Measurements from ENCODE around the gene POLDIP2. TPM values are rescaled to one million over a fixed set of nuclear protein-coding genes. Genes with fewer than 3 reads are reported as not detected.

POLDIP2 gene
- total and polyA plus RNA-seq, 2 of the 13 experiments (the other 11 are each of a cell fraction or from before 2014, with no cell fraction given): 85.9 to 114 TPM

- no peak for TF ChIP-seq ZNF235 (CRISPR knock-in tag; IDR thresholded peaks at IDR 0.05; ENCODE audit: borderline replicate concordance)
- peak; percentile 67; the same call in 1 of the 2 replicates for TF ChIP-seq CCDC6 (CRISPR knock-in tag; IDR thresholded peaks at IDR 0.05)
- no peak; the same call in 1 of the 2 replicates for TF ChIP-seq ZNF879 (CRISPR knock-in tag; IDR thresholded peaks at IDR 0.05)
- TF ChIP-seq GLI4 (CRISPR knock-in tag; IDR thresholded peaks at IDR 0.05; ENCODE audit: borderline replicate concordance): no peak
- no peak; the same call in 1 of the 2 replicates for TF ChIP-seq POGK (CRISPR knock-in tag; conservative IDR thresholded peaks at IDR 0.05)
- no peak for TF ChIP-seq FIP1L1 (IDR thresholded peaks at IDR 0.05; ENCODE audit: borderline replicate concordance, insufficient read depth, low read depth, low read length)
- no peak for TF ChIP-seq ATM (IDR thresholded peaks at IDR 0.05; ENCODE audit: borderline replicate concordance)
- no peak for TF ChIP-seq RELA (CRISPR knock-in tag; IDR thresholded peaks at IDR 0.05)
- no peak for TF ChIP-seq NCOR1 (IDR thresholded peaks at IDR 0.05; ENCODE audit: borderline replicate concordance, low read length)
- TF ChIP-seq TFE3 (CRISPR knock-in tag; IDR thresholded peaks at IDR 0.05): 0 out of 2 replicates have a peak, but pooled peaks have one; percentile 32
- no peak for TF ChIP-seq EZH2 (conservative IDR thresholded peaks at IDR 0.05; ENCODE audit: low read depth, low read length)
- no peak for TF ChIP-seq ZNF720 (CRISPR knock-in tag; IDR thresholded peaks at IDR 0.05)
- TF ChIP-seq, protein P1, sequence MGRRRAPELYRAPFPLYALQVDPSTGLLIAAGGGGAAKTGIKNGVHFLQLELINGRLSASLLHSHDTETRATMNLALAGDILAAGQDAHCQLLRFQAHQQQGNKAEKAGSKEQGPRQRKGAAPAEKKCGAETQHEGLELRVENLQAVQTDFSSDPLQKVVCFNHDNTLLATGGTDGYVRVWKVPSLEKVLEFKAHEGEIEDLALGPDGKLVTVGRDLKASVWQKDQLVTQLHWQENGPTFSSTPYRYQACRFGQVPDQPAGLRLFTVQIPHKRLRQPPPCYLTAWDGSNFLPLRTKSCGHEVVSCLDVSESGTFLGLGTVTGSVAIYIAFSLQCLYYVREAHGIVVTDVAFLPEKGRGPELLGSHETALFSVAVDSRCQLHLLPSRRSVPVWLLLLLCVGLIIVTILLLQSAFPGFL (CRISPR knock-in tag; IDR thresholded peaks at IDR 0.05): no peak
- TF ChIP-seq KLF11 (CRISPR knock-in tag; IDR thresholded peaks at IDR 0.05): 0 out of 2 replicates have a peak, but pooled peaks have one; percentile 49
- TF ChIP-seq BCL6 (CRISPR knock-in tag; IDR thresholded peaks at IDR 0.05): no peak
- TF ChIP-seq, protein P2, sequence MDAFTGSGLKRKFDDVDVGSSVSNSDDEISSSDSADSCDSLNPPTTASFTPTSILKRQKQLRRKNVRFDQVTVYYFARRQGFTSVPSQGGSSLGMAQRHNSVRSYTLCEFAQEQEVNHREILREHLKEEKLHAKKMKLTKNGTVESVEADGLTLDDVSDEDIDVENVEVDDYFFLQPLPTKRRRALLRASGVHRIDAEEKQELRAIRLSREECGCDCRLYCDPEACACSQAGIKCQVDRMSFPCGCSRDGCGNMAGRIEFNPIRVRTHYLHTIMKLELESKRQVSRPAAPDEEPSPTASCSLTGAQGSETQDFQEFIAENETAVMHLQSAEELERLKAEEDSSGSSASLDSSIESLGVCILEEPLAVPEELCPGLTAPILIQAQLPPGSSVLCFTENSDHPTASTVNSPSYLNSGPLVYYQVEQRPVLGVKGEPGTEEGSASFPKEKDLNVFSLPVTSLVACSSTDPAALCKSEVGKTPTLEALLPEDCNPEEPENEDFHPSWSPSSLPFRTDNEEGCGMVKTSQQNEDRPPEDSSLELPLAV (CRISPR knock-in tag; conservative IDR thresholded peaks at IDR 0.05; ENCODE audit: low read depth): no peak
- TF ChIP-seq RFX1 (IDR thresholded peaks at IDR 0.05): no peak
- TF ChIP-seq KDM5A (IDR thresholded peaks at IDR 0.05; ENCODE audit: borderline replicate concordance, low read length): peak; percentile 55; the same call in 1 of the 2 replicates
- TF ChIP-seq DR1 (CRISPR knock-in tag; IDR thresholded peaks at IDR 0.05): peak; percentile 82; the same call in 1 of the 2 replicates
- TF ChIP-seq ETV6 (CRISPR knock-in tag; conservative IDR thresholded peaks at IDR 0.05): no peak
- no peak for TF ChIP-seq NFE2L2 (IDR thresholded peaks at IDR 0.05; ENCODE audit: low read length)
- peak; percentile 13 for TF ChIP-seq CBX1 (IDR thresholded peaks at IDR 0.05; ENCODE audit: low read depth)
- TF ChIP-seq ZMYM3 (CRISPR knock-in tag; IDR thresholded peaks at IDR 0.05): no peak
- no peak for TF ChIP-seq NFKBIZ (CRISPR knock-in tag; IDR thresholded peaks at IDR 0.05)
- no peak for TF ChIP-seq ZNF3 (CRISPR knock-in tag; IDR thresholded peaks at IDR 0.05)
- TF ChIP-seq SKI (IDR thresholded peaks at IDR 0.05; ENCODE audit: partially characterized antibody): no peak
- TF ChIP-seq MTF1 (CRISPR knock-in tag; IDR thresholded peaks at IDR 0.05): no peak
These were observed 38.3 kb downstream of the POLDIP2 start, which contains the start of gene TMEM97 (continued) for GRCh38 chr17:28318759-28319597.
